ENCODE measurements around the gene ENTPD5.

- TF ChIP-seq, protein P1, sequence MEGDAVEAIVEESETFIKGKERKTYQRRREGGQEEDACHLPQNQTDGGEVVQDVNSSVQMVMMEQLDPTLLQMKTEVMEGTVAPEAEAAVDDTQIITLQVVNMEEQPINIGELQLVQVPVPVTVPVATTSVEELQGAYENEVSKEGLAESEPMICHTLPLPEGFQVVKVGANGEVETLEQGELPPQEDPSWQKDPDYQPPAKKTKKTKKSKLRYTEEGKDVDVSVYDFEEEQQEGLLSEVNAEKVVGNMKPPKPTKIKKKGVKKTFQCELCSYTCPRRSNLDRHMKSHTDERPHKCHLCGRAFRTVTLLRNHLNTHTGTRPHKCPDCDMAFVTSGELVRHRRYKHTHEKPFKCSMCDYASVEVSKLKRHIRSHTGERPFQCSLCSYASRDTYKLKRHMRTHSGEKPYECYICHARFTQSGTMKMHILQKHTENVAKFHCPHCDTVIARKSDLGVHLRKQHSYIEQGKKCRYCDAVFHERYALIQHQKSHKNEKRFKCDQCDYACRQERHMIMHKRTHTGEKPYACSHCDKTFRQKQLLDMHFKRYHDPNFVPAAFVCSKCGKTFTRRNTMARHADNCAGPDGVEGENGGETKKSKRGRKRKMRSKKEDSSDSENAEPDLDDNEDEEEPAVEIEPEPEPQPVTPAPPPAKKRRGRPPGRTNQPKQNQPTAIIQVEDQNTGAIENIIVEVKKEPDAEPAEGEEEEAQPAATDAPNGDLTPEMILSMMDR (IDR thresholded peaks at IDR 0.05; ENCODE audit: insufficient read depth, low read length, poor library complexity, severe bottlenecking) = no peak
- TF ChIP-seq EZH2phosphoT487 (conservative IDR thresholded peaks at IDR 0.05; ENCODE audit: low read length) = no peak
Observed at GRCh38 chr14:73909681-73910080, 109.4 kb downstream of the ENTPD5 start.
